NB4 (cell line): ENCODE results near the gene BHLHE41.

Experiments used
- DNase-seq: peaks from one replicate; pipeline ENCODE4 v3.0.0; 2010; ENCODE audit warnings: low read depth
- H3K4me3 ChIP-seq: one replicate; pipeline ENCODE4 v1.5.1; 2011; ENCODE audit warnings: mild to moderate bottlenecking, low read depth, low read length, moderate library complexity
- CTCF ChIP-seq: IDR thresholded peaks from one replicate; pipeline ENCODE4 v1.5.1; 2012; ENCODE audit warnings: low read depth, low read length
- MAX ChIP-seq: IDR thresholded peaks from 2 replicates; pipeline ENCODE4 v1.6.1; 2011; ENCODE audit warnings: low read depth, low read length
- MYC ChIP-seq: IDR thresholded peaks from 2 replicates; pipeline ENCODE4 v1.6.1; 2011; ENCODE audit warnings: low read depth, low read length
- POLR2A ChIP-seq: IDR thresholded peaks from 2 replicates; pipeline ENCODE4 v1.6.1; 2011; ENCODE audit warnings: mild to moderate bottlenecking; ENCODE audit not compliant: insufficient read length; ENCODE audit errors: extremely low read depth

Gene BHLHE41

GRCh38 chr12:26124446-26125399, at the start of gene BHLHE41:
Gene BHLHE41 (minus strand): TSS chr12:26125037. CDS start chr12:26124779, 258 bp downstream.
- peak; percentile 79 for DNase-seq
- peak within 1 kb of the TSS; percentile 68 for H3K4me3 ChIP-seq

GRCh38 chr12:26172946-26173552, 48.2 kb upstream of the BHLHE41 start:
- no peak for DNase-seq
- H3K4me3 ChIP-seq: no peak overlapping the region
- TF ChIP-seq POLR2A (no peak), MYC (no peak), MAX (no peak), CTCF (no peak)

More at GRCh38 chr12:26124446-26125399, at the start of gene BHLHE41:
- TF ChIP-seq MYC (peak; percentile 35), MAX (peak; percentile 75), POLR2A (no peak)

DNA sequence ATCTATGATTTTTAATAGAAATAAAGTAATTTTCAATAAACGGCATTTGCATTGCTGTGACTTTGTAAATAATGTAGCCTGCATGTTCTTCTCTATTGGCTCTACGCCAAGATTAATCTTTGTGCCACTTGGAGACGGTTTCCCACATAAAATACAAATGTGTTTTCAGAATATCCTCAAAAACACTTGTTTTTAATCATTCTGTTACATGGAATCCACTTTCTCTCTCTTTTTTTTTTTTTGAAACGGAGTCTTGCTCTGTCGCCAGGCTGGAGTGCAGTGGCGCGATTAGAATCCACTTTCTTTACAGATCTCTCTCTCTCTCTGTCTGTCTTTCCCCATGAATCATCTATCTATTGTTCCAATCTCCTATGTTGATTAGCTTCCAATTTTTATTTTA, 47.7 kb upstream of the BHLHE41 start:
- TF ChIP-seq CTCF (no peak), POLR2A (no peak), MYC (no peak), MAX (no peak)
- DNase-seq: no peak
- H3K4me3 ChIP-seq: no peak overlapping the region

GRCh38 chr12:26172013-26172412, 47.2 kb upstream of the BHLHE41 start:
- TF ChIP-seq MAX: no peak
- no peak for TF ChIP-seq CTCF
- TF ChIP-seq POLR2A: no peak
- no peak for TF ChIP-seq MYC
- no peak overlapping the region for H3K4me3 ChIP-seq
- no peak for DNase-seq

DNA sequence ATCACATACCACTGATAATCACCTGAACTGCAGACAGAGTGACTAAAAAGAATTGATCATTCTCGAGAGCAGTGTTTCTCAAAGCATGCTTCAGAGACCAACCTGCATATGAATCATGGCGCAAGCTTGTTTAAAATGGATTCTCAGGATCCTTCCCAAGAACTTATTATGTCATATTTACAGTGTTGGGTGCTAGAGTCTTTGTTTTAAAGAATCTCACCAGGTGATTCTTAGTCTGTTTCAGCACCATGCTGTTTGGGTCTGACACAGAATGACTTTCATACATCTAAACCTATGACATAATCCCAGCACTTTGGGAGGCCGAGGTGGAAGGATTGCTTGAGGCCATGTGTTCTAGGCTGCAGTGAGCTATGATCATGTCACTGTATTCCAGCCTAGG, 39.3 kb upstream of the BHLHE41 start:
- TF ChIP-seq CTCF (no peak), POLR2A (no peak), MAX (no peak), MYC (no peak)
- H3K4me3 ChIP-seq: no peak overlapping the region
- DNase-seq: no peak

DNA sequence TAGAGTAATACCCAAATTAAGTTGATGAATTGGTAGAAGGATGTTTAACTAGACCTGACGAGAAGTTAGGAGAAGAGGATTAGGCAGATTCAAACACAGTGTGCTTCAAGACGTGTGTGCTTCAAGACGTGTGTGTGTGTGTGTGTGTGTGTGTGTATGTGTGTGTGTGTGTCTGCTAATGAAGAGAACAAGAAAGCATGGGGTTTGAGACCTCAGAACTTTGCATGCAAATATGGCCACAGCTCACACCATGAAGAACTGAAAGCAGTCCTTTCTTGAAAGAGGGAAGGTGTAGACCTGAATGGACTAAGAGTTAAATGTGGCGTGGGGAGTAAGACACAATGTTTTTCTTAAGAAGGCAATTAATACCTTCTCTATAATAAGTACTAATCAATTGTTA, 38.1 kb upstream of the BHLHE41 start:
- H3K4me3 ChIP-seq: no peak overlapping the region
- DNase-seq: no peak
- TF ChIP-seq POLR2A: no peak
- TF ChIP-seq MAX: no peak

DNA sequence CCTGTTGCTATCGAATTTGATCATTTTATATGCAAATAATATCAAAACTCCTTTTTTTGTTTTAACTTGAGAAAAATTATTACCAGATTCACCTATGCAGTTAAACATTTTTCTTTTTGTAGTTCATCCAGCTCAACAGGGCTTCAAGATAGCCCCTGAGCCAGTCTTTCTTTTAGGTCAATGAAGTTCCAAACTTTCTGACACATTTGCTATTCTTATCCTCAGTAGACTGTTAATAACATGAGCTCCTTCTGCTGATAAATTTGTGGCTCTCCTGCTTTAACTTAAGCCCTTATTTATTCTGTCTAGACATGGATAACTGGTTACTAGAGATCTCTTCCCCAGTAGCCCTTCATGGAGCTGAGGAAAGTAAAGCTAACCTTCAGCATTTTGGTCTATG, 37.3 kb upstream of the BHLHE41 start:
- TF ChIP-seq MAX: no peak
- no peak for TF ChIP-seq CTCF
- TF ChIP-seq MYC: no peak
- TF ChIP-seq POLR2A: no peak

More for the DNA sequence above, 37.3 kb upstream of the BHLHE41 start:
- no peak for DNase-seq
- H3K4me3 ChIP-seq: no peak overlapping the region
